ENCODE data around the gene KCNQ5.
"Not testable (repeated sequence)": the region's sequence is repeated elsewhere in the genome, so short reads cannot be mapped to it uniquely, and the experiment has no call there.

The KCNQ5 gene

DNA sequence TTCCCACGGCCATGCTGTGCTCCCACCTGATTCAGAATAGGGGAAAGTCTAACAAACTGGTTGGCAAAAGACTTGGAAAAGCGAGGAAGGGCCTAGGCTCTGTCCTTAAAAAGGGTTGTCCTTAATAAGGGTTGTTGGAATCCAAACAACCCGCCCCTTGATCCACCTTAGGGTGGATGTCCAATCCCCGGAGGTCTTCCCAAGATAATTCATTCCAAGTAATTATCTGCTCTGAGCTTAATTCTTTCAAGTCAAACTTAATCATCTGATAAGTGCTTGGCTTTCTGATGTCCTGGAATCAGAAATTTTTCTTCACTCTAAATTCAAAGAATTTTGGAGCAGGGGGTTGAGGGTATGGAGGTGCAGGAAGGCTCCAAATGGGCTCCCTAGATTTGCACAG, 603.5 kb downstream of the KCNQ5 start, which contains the start of gene KHDC1L:
Gene KHDC1L (minus strand): TSS at position 101 of the 400 bp plus-strand sequence. CDS start 88 bp downstream, at position 13.
- no peak for DNase-seq

DNA sequence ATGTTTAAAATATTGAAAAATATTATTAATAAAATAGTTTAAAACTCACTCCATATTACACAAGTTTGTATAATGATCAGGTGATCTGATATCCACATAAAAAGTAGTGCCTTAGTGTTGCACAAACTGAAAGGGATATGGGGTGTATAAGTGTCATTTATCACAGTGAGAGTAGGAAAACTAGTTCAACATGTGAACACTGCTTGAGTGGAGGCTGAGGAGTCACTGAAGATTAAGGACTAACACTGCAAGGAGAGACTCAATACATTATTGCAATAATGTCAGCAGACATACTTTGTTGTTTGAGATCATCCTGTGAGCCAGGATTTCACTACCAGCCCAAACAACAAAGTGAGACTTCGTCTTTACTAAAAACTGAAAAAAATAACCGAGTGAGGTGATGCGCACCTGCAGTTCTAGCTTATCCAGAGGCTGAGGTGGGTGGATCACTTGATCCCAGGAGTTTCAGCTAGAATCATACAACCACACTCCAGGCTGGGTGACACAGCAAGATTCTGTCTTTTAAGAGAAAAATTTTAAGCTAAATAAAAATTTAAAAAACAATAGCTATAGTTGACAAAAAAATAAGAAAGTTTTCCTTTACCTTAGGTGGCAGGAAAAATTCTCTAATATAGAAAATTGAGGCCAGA, 605.9 kb downstream of the KCNQ5 start:
- DNase-seq: no peak

DNA sequence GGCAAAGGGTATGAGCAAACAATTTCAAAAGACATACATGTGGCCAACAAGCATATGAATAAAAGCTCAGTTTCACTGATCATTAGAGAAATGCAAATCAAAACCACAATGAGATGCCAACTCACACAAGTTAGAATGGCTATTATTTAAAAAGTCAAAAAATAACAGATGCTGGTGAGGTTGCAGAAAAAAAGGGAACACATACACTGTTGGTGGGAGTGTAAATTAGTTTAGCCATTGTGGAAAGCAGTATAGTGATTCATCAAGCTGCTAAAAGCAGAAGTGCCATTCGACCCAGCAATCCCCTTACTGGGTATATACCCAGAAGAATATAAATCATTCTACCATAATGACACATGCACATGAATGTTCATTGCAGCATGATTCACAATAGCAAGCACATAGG, 610.1 kb downstream of the KCNQ5 start:
- DNase-seq: no peak

DNA sequence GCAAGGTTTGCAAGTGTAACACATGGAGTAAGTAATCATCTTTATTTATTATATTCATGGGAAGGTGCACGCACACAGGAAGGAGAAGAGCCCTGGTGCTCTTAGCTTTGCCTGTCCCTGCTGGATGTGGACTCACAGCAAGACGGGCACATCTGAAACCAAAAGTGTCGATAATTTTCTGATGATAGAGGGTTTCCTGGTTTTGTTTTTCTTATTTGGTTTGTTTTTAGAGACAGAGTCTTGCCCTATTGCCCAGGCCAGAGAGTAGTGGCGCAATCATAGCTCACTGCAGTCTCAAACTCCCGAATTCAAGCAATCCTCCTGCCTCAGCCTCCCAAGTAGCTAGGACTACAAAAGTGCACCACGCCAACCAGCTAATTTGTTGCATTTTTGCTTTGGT, 611.2 kb downstream of the KCNQ5 start:
- DNase-seq: no peak

DNA sequence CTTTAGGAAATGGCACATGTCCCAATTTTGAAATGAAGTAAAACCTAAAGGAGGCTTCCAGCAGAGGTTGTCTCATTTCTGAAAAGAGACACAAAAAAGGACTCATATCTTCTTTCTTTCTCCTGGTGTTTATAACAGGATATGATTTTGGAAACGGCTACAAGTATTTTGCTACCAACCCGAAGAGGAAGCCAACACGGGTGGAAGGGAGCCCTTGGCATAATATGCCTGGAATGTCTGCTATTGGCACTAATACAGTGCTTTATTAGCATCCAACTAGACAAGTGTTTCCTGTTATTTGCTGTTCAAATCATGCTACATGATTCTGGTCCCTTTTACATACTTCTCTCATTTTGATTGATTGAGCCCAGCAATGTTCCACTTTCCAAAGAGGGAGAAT, 612.1 kb downstream of the KCNQ5 start:
- not testable (repeated sequence) for DNase-seq

DNA sequence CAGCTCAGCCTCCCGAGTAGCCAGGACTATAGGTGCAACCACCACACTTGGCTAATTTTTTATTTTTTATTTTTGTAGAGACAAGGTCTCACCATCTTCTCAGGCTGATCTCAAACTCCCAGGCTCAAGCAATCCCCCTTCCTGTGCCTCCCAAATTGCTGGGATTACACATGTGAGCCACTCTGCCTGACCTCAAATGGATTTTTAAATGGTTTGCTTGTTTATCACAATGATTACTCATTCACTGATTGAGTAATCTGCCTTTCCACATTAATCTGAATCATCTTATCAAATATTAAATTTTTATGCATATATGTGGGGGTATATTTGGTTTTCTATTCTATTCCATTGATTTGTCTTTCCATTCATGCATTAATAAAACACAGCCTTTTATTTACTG, 612.9 kb downstream of the KCNQ5 start:
- no peak for DNase-seq

DNA sequence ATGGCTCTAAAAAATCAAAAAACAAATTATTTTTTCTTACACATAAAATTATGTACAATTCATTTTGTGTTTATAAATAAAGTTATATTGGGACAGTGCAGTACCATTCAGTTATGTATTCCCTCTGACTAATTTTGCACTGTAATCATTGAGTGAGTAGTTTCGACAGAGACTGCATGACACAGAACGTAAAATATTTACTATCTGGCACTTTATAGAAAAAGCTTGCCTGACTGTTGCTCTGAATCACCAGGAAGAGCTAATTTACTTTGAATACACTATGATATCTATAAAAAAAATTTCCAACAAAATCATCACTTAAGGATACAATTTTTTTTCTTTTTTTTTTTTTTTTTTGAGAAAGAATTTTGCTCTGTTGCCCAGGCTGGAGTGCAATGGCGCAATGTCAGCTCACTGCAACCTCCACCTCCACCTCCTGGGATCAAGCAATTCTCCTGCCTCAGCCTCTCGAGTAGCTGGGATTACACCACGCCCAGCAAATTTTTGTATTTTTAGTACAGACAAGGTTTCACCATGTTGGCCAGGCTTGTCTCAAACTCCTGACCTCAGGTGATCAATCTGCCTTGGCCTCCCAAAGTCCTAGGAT, 614.4 kb downstream of the KCNQ5 start:
- no peak for DNase-seq

DNA sequence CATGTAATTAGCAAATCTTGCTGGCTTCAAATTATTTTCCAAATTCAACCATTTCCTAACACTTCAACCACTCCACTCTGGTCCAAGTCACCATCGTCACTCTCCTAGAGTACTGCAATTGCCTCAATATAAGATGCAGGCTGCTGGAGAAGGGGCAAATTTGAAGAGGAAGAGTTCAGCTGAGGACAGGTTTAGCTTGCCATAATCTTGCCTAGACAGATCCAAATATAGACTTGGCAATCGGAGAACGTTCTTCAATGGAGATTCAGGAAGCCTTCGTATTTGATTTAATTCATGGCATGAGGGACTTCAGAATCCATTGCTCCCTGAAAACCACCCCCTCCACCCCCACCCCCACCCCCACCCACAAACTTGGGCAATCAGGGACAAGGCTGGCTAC, 618.9 kb downstream of the KCNQ5 start:
- no peak for DNase-seq

DNA sequence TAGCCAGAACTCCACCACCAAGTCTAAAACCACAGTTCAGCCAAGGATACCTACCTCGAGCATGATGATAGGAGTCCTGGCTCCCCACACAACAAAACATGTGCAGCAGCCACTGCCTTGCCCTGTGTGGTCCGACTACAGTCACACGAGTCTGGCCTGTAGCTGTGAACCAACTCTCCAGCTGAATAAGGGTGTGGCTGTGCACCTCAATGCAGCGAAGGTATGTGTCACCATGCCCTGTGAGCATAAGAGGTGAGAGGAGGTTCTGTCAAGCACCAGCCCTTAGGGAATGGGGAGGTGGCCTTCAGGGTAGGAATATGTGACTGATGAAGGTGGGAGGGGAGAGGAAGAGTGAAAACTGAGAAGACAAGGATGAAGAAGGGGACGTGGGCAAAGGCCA, 620.1 kb downstream of the KCNQ5 start:
- DNase-seq: no peak

Measured in NCI-H1694 (cell line).